ENCODE measurements around the gene PUM1.

PUM1 gene

DNA sequence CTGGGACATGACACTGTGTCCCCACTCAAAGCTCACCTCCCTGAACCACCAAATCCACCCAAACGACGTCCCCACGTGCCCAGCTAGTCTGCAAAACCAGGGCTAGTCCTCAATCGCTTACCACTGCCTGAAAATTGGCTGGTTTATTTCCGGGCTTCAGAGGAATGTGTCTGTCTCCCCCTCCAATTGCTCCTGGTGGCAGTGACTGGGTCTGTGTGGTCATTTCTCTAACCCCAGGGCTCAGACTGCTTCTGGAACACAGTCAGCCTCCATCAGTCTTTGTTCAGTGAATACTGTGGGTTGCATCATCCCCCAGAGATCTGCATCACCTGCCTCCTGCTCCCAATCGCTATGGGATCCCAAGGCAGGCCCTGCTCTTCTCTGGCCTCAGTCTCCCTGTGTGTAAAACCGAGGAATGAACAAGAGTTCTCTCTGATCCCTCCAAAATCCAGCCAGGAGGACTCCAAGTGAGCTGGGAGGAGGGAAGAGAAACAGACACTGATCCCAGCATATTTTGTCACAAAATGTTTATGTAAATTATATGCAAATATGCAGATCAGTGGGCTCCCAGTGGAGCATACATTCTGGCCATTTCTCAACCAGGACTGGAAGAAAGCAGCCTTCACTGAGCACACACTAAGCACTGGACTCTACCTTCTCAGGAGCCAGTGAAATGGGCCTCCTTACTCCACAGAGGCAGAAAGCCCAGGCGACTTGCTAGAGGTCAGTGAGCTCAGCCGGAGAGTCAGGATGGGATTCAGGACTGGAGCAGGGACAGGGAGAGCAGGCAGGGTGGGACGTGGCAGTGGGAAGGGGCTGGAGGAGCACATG, 177.8 kb downstream of the PUM1 start:
- DNase-seq, result no peak

GRCh38 chr1:30886710-30887428, 178.6 kb downstream of the PUM1 start:
- no peak for DNase-seq

- no peak for DNase-seq
These were observed 179.7 kb downstream of the PUM1 start for GRCh38 chr1:30885570-30886522.

DNA sequence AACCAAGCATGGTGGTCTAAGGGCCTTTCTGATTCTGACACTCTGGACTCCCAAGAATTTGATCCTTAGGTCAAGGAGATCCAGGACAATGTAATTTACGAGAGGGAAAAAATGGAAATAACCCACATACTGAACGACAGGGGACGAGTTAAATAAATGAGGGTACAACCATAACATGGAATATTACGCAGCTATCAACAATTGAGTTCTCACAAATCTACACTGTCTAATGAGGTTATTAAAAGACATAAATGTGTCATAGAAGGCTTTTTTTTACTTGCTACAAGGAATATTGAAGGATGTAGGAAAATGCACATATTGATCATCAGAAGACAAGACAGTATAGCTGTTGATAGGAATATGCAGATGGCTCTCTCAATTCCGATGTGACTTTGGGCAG, 180.8 kb downstream of the PUM1 start:
- no peak for DNase-seq

DNA sequence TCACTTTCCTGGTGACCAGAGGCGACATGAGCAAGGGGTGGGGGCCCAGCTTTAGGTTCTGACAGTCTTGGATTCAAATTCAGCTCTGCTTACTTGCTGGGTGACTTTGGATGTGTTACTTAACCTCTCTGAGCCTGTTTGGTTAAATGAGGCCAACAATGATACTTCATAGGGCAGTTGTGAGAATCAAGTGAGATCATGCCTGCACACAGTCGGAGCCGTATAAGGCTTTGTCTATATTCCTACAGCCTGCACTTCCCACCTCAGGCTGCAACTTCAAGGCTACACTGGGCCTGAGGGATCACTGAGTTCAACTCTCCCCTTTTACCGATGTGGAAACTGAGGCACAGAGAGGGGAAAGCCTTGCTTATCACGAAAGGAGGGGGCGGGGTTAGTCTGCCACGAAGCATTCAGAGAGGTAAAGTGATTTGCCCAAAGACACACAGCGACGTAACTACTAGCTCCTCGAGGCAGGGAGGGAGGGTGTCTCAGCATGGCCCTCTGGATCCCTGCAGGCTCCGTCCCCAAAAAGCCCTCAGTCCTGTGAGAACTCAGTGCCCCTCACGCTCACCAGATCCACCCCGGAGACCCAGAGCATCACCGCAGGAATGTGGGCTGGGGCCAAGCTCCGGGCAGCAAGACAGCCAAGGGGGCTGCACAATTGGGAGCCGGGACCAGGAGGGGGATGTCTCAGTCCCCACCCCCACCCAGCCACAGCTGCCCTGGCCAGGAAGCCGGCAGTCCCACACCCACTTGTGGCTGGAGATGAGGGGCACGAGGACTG, 181.9 kb downstream of the PUM1 start:
- DNase-seq, result no peak

GRCh38 chr1:30882678-30883388, 182.7 kb downstream of the PUM1 start:
- no peak for DNase-seq

All from activated CD4-positive, CD25-positive, alpha-beta regulatory T cell treated with anti-CD3 and anti-CD28 coated beads, Interleukin-2, amount 50 U/mL, for 72 hours (primary cell).